HG03175 (cell line): ENCODE measurements around the gene NFASC.

ENCODE experiments used
- ATAC-seq: cut with Tn5 transposase; IDR thresholded peaks from one replicate; pipeline ENCODE4 v1.9.1; 2021; ENCODE audit warnings: mild to moderate bottlenecking, moderate library complexity; ENCODE audit not compliant: unreplicated experiment

The NFASC gene

GRCh38 chr1:204925701-204926100 lies 55.0 kb downstream of the NFASC start:
- no peak for ATAC-seq

GRCh38 chr1:204927673-204928641 lies 57.3 kb downstream of the NFASC start:
- no peak for ATAC-seq

GRCh38 chr1:204928671-204929486 lies 58.2 kb downstream of the NFASC start:
- no peak for ATAC-seq

- ATAC-seq, result no peak
These were observed 59.0 kb downstream of the NFASC start for GRCh38 chr1:204929487-204930154.

- ATAC-seq, result no peak
These were observed 59.5 kb downstream of the NFASC start for GRCh38 chr1:204930155-204930523.

- ATAC-seq, result no peak
These were observed 60.7 kb downstream of the NFASC start for GRCh38 chr1:204931313-204931712.

GRCh38 chr1:204931768-204932572 lies 61.3 kb downstream of the NFASC start:
- no peak for ATAC-seq

GRCh38 chr1:204932573-204932909 lies 61.9 kb downstream of the NFASC start:
- no peak for ATAC-seq

GRCh38 chr1:204935155-204935554 lies 64.5 kb downstream of the NFASC start:
- ATAC-seq, result no peak

GRCh38 chr1:204936765-204937164 lies 66.1 kb downstream of the NFASC start:
- ATAC-seq, result no peak

- ATAC-seq, result no peak
These were observed 67.2 kb downstream of the NFASC start for GRCh38 chr1:204937901-204938300.

- no peak for ATAC-seq
These were observed 69.9 kb downstream of the NFASC start for GRCh38 chr1:204940591-204940990.

- no peak for ATAC-seq
These were observed 71.0 kb downstream of the NFASC start for GRCh38 chr1:204941421-204942338.

- ATAC-seq, result no peak
These were observed 72.8 kb downstream of the NFASC start for GRCh38 chr1:204943495-204943894.

- ATAC-seq, result no peak
These were observed 74.0 kb downstream of the NFASC start for GRCh38 chr1:204944662-204945061.

GRCh38 chr1:204945565-204945977 lies 74.9 kb downstream of the NFASC start:
- ATAC-seq, result peak; percentile 46

- no peak for ATAC-seq
These were observed 76.0 kb downstream of the NFASC start for GRCh38 chr1:204946640-204947039.

- no peak for ATAC-seq
These were observed 76.7 kb downstream of the NFASC start for GRCh38 chr1:204947338-204947737.

GRCh38 chr1:204947747-204948146 lies 77.1 kb downstream of the NFASC start:
- no peak for ATAC-seq
